Measurements from ENCODE around the gene SUDS3. TPM values are rescaled to one million over a fixed set of nuclear protein-coding genes. Genes with fewer than 3 reads are reported as not detected.

Gene SUDS3
- total RNA-seq, 1 donor from 2014 or later = 23.4 TPM

DNA sequence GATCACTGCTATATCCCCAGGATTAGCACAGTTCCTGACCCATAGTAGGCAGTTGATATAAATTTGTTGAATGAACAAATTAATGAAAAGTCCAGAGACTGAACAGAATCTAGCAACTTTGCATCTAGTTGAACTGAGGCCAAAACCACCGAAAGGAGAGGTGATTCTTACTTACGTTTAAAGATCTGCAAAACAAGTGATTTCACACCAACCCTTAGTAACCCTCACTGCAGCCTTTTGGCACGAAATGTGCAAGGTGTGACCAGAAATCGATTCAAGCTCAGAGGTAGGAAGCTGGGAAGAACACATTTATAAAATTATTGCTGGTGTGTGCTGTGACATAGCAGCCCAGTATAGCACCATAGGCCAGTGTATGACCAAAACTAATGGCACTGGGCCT, 70.8 kb downstream of the SUDS3 start:
- TF ChIP-seq, protein P1, sequence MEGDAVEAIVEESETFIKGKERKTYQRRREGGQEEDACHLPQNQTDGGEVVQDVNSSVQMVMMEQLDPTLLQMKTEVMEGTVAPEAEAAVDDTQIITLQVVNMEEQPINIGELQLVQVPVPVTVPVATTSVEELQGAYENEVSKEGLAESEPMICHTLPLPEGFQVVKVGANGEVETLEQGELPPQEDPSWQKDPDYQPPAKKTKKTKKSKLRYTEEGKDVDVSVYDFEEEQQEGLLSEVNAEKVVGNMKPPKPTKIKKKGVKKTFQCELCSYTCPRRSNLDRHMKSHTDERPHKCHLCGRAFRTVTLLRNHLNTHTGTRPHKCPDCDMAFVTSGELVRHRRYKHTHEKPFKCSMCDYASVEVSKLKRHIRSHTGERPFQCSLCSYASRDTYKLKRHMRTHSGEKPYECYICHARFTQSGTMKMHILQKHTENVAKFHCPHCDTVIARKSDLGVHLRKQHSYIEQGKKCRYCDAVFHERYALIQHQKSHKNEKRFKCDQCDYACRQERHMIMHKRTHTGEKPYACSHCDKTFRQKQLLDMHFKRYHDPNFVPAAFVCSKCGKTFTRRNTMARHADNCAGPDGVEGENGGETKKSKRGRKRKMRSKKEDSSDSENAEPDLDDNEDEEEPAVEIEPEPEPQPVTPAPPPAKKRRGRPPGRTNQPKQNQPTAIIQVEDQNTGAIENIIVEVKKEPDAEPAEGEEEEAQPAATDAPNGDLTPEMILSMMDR (IDR thresholded peaks at IDR 0.05) = no peak
- no peak overlapping the region for H3K4me3 Mint-ChIP-seq (ENCODE audit: unreplicated experiment)
- no peak overlapping the region for H3K27ac Mint-ChIP-seq (ENCODE audit: unreplicated experiment)
- no peaks in the 10 kb centered on the region for H3K36me3 Mint-ChIP-seq (ENCODE audit: low read depth)
- no peaks in the 10 kb centered on the region for H3K4me1 Mint-ChIP-seq (ENCODE audit: low read depth)
- no peaks in the 10 kb centered on the region for H3K27me3 Mint-ChIP-seq (ENCODE audit: low read depth)
- peaks cover 7% of the 10 kb centered on the region for H3K9me3 Mint-ChIP-seq (ENCODE audit: low read depth)
- no peak for DNase-seq (ENCODE audit: low spot score)

- Mint-ChIP-seq H3K27me3 (ENCODE audit: low read depth) (no peaks in the 10 kb centered on the region), H3K27ac (ENCODE audit: unreplicated experiment) (no peak overlapping the region), H3K4me1 (ENCODE audit: low read depth) (no peaks in the 10 kb centered on the region), H3K36me3 (ENCODE audit: low read depth) (no peaks in the 10 kb centered on the region), H3K4me3 (ENCODE audit: unreplicated experiment) (no peak overlapping the region), H3K9me3 (ENCODE audit: low read depth) (peaks cover 7% of the 10 kb centered on the region)
- no peak for DNase-seq (ENCODE audit: low spot score)
- TF ChIP-seq, protein P1 (IDR thresholded peaks at IDR 0.05) = no peak
These were observed 72.0 kb downstream of the SUDS3 start for GRCh38 chr12:118448341-118448740.

DNA sequence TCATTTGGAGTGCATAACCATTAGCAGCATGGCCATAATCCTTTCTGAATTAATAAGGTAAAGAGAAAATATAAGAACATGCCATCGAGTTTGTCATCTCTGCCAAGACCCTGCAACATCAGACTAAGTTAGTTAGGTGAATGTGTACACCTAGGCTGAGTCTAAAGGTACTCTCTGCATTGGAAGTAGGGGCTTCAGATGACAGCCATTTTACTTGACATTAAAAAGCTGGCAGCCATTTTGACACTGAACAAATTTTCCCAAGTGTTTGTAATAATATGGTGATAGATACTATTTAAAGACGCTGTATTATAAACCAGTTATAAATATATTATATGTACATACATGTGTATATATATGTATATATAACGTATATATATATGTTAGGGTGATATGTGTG, 79.0 kb downstream of the SUDS3 start:
- TF ChIP-seq, protein P1 (IDR thresholded peaks at IDR 0.05) = no peak
- H3K4me1 Mint-ChIP-seq (ENCODE audit: low read depth) = peaks cover 5% of the 10 kb centered on the region
- no peak overlapping the region for H3K27ac Mint-ChIP-seq (ENCODE audit: unreplicated experiment)
- no peaks in the 10 kb centered on the region for H3K27me3 Mint-ChIP-seq (ENCODE audit: low read depth)
- peaks cover 9% of the 10 kb centered on the region for H3K9me3 Mint-ChIP-seq (ENCODE audit: low read depth)
- no peaks in the 10 kb centered on the region for H3K36me3 Mint-ChIP-seq (ENCODE audit: low read depth)
- no peak overlapping the region for H3K4me3 Mint-ChIP-seq (ENCODE audit: unreplicated experiment)
- no peak for DNase-seq (ENCODE audit: low spot score)

DNA sequence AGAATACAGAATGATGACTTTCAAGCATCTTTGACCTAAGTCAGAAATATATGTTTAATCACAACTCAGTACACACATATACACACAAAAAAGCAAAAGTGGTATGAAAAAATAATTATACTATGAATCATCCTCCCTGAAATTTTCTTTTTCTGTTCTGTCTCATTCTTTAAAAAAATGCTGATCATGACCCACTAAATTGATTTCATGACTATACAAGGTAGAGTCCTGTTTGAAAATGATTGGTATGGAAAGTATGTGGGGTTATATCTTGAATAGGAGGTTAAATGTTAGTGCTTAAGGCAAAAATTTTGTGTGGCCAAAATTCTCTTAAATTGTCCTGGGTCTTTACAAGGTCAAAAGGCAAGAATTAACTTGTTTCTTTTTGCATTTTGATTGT, 80.4 kb downstream of the SUDS3 start:
- peaks cover 5% of the 10 kb centered on the region for H3K4me1 Mint-ChIP-seq (ENCODE audit: low read depth)
- no peak for DNase-seq (ENCODE audit: low spot score)
- no peak overlapping the region for H3K4me3 Mint-ChIP-seq (ENCODE audit: unreplicated experiment)
- TF ChIP-seq, protein P1 (IDR thresholded peaks at IDR 0.05) = no peak
- H3K9me3 Mint-ChIP-seq (ENCODE audit: low read depth) = peaks cover 13% of the 10 kb centered on the region
- H3K36me3 Mint-ChIP-seq (ENCODE audit: low read depth) = peaks cover 2% of the 10 kb centered on the region
- H3K27me3 Mint-ChIP-seq (ENCODE audit: low read depth) = no peaks in the 10 kb centered on the region
- H3K27ac Mint-ChIP-seq (ENCODE audit: unreplicated experiment) = no peak overlapping the region

GRCh38 chr12:118459110-118459509, 82.8 kb downstream of the SUDS3 start:
- H3K27me3 Mint-ChIP-seq (ENCODE audit: low read depth) = no peaks in the 10 kb centered on the region
- TF ChIP-seq, protein P1 (IDR thresholded peaks at IDR 0.05) = no peak
- no peak overlapping the region for H3K4me3 Mint-ChIP-seq (ENCODE audit: unreplicated experiment)
- DNase-seq (ENCODE audit: low spot score) = no peak
- no peak overlapping the region for H3K27ac Mint-ChIP-seq (ENCODE audit: unreplicated experiment)
- H3K4me1 Mint-ChIP-seq (ENCODE audit: low read depth) = peaks cover 5% of the 10 kb centered on the region
- H3K9me3 Mint-ChIP-seq (ENCODE audit: low read depth) = peaks cover 13% of the 10 kb centered on the region
- peaks cover 2% of the 10 kb centered on the region for H3K36me3 Mint-ChIP-seq (ENCODE audit: low read depth)

Data from chondrocyte (in vitro differentiated cells).